HG03025 (cell line): Measurements from ENCODE around the gene SP4.

Source experiments
- ATAC-seq: cut with Tn5 transposase; IDR thresholded peaks from one replicate; pipeline ENCODE4 v1.9.1; 2021; ENCODE audit warnings: mild to moderate bottlenecking, moderate library complexity; ENCODE audit not compliant: unreplicated experiment, low FRiP score

SP4 gene

GRCh38 chr7:21427871-21428658, at the start of gene SP4:
SP4 (plus strand) TSS chr7:21428083; CDS start chr7:21428252, 169 bp downstream.
- peak; percentile 74 for ATAC-seq

- ATAC-seq: peak; percentile 79
Observed at GRCh38 chr7:21383227-21384220, 44.4 kb upstream of the SP4 start.

GRCh38 chr7:21393937-21394336, 33.9 kb upstream of the SP4 start:
- no peak for ATAC-seq

- no peak for ATAC-seq
Observed at GRCh38 chr7:21401944-21402343, 25.9 kb upstream of the SP4 start.

GRCh38 chr7:21407796-21408480, 19.9 kb upstream of the SP4 start:
- ATAC-seq: no peak

GRCh38 chr7:21408481-21408820, 19.4 kb upstream of the SP4 start:
- ATAC-seq: no peak

GRCh38 chr7:21412410-21412851, 15.5 kb upstream of the SP4 start:
- peak; percentile 87 for ATAC-seq

GRCh38 chr7:21412957-21413356, 14.9 kb upstream of the SP4 start:
- ATAC-seq: peak; percentile 12

GRCh38 chr7:21413502-21413901, 14.4 kb upstream of the SP4 start:
- ATAC-seq: no peak

- no peak for ATAC-seq
Observed at GRCh38 chr7:21414795-21415393, 13.0 kb upstream of the SP4 start.

GRCh38 chr7:21417647-21418046, 10.2 kb upstream of the SP4 start:
- no peak for ATAC-seq

- ATAC-seq: no peak
Observed at GRCh38 chr7:21422751-21423150, 5.1 kb upstream of the SP4 start.

- no peak for ATAC-seq
Observed at GRCh38 chr7:21425290-21425689, 2.6 kb upstream of the SP4 start.

- ATAC-seq: no peak
Observed at GRCh38 chr7:21426286-21427181, 1.3 kb upstream of the SP4 start.

- ATAC-seq: peak; percentile 72
Observed at GRCh38 chr7:21427182-21427870, 557 bp upstream of the SP4 start.

- no peak for ATAC-seq
Observed at GRCh38 chr7:21428659-21428941, 717 bp downstream of the SP4 start.

GRCh38 chr7:21429021-21429420, 1.1 kb downstream of the SP4 start:
- ATAC-seq: no peak

- ATAC-seq: no peak
Observed at GRCh38 chr7:21429786-21430574, 2.1 kb downstream of the SP4 start.
